ENCODE data around the gene TRPV4.

The TRPV4 gene

DNA sequence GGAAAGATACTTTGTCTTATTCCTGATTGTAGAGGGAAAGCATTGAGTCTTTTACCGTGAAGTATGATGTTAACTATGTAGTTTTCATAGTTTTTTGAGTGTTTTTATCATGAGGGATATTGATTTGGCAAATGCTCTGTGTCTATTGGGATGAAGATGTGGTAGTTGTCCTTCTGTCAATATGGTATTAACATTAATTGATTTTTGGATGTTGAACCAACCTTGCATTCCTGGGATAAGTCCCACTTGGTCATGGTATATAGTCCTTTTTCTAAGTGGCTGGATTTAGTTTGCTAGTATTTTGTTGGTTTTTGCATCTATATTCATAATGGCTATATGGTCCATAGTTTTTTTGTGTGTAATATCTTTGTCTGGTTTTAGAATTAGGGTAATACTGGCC, 76.7 kb downstream of the TRPV4 start:
- H3K4me2 ChIP-seq, result no peak overlapping the region
- H3K27me3 ChIP-seq (ENCODE audit: insufficient read depth, low read depth), result no peaks in the 10 kb centered on the region
- no peaks in the 10 kb centered on the region for H4K20me1 ChIP-seq (ENCODE audit: insufficient read depth)
- no peaks in the 10 kb centered on the region for H3K79me2 ChIP-seq (ENCODE audit: insufficient read depth, low read depth)
- H2AFZ ChIP-seq (ENCODE audit: low read depth), result no peak overlapping the region
- TF ChIP-seq, protein P1, sequence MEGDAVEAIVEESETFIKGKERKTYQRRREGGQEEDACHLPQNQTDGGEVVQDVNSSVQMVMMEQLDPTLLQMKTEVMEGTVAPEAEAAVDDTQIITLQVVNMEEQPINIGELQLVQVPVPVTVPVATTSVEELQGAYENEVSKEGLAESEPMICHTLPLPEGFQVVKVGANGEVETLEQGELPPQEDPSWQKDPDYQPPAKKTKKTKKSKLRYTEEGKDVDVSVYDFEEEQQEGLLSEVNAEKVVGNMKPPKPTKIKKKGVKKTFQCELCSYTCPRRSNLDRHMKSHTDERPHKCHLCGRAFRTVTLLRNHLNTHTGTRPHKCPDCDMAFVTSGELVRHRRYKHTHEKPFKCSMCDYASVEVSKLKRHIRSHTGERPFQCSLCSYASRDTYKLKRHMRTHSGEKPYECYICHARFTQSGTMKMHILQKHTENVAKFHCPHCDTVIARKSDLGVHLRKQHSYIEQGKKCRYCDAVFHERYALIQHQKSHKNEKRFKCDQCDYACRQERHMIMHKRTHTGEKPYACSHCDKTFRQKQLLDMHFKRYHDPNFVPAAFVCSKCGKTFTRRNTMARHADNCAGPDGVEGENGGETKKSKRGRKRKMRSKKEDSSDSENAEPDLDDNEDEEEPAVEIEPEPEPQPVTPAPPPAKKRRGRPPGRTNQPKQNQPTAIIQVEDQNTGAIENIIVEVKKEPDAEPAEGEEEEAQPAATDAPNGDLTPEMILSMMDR (conservative IDR thresholded peaks at IDR 0.05; ENCODE audit: low read depth, low read length), result no peak
- H3K9ac ChIP-seq, result no peak overlapping the region
- H3K4me3 ChIP-seq (IDR thresholded peaks at IDR 0.05; ENCODE audit: insufficient read depth, low read depth, low read length), result no peak overlapping the region
- H3K4me1 ChIP-seq (ENCODE audit: low read depth, poor library complexity, severe bottlenecking), result no peaks in the 10 kb centered on the region
- no peaks in the 10 kb centered on the region for H3K36me3 ChIP-seq (ENCODE audit: insufficient read depth)
- no peak overlapping the region for H3K27ac ChIP-seq

DNA sequence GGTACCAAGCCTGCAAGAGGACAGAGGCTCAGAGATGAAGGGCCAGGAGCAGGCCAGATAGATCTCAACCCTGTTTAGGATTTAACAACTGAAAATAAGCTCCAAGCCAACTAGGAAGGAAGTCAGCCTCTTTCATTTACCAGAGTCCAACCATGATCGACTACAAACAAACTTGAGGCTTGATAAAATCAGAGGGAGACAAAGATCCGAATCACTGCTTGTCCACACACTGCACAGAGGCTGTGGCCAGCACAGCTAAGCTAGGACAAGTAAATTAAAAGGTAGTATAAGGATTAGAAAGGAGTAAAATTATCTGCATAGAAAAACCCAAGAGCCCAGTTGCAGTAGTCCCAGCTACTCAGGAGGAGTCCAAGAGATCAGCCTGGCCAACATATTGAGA, 79.2 kb downstream of the TRPV4 start:
- Histone ChIP-seq H3K27me3 (ENCODE audit: insufficient read depth, low read depth) (no peaks in the 10 kb centered on the region), H3K79me2 (ENCODE audit: insufficient read depth, low read depth) (no peaks in the 10 kb centered on the region), H3K4me2 (no peak overlapping the region), H3K9ac (no peak overlapping the region), H3K27ac (no peak overlapping the region), H2AFZ (ENCODE audit: low read depth) (no peak overlapping the region), H3K4me1 (ENCODE audit: low read depth, poor library complexity, severe bottlenecking) (no peaks in the 10 kb centered on the region), H4K20me1 (ENCODE audit: insufficient read depth) (no peaks in the 10 kb centered on the region), H3K4me3 (IDR thresholded peaks at IDR 0.05; ENCODE audit: insufficient read depth, low read depth, low read length) (no peak overlapping the region), H3K36me3 (ENCODE audit: insufficient read depth) (no peaks in the 10 kb centered on the region)
- TF ChIP-seq, protein P1 (conservative IDR thresholded peaks at IDR 0.05; ENCODE audit: low read depth, low read length), result no peak

DNA sequence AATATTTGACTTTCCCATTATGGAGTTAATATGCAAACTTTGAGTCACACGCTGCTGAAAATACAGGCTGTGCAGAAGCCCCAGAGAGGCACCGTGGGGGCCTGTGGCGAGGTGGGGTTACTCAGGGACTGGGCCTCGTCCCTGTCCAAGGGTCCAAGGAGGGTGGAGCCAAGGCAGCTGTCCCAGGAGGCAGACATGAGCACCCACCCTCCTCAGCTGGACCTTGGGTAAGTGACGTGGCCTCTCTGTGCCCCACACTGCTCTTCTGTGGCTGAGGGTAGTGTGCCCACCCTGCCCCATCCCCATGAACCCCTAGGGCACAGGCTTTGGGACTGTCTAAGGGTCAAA, 80.2 kb downstream of the TRPV4 start:
- no peaks in the 10 kb centered on the region for H3K4me1 ChIP-seq (ENCODE audit: low read depth, poor library complexity, severe bottlenecking)
- H3K4me2 ChIP-seq, result no peak overlapping the region
- no peak overlapping the region for H2AFZ ChIP-seq (ENCODE audit: low read depth)
- H3K79me2 ChIP-seq (ENCODE audit: insufficient read depth, low read depth), result no peaks in the 10 kb centered on the region
- no peak overlapping the region for H3K4me3 ChIP-seq (IDR thresholded peaks at IDR 0.05; ENCODE audit: insufficient read depth, low read depth, low read length)
- H3K36me3 ChIP-seq (ENCODE audit: insufficient read depth), result no peaks in the 10 kb centered on the region
- no peaks in the 10 kb centered on the region for H3K27me3 ChIP-seq (ENCODE audit: insufficient read depth, low read depth)
- H3K27ac ChIP-seq, result no peak overlapping the region
- no peaks in the 10 kb centered on the region for H4K20me1 ChIP-seq (ENCODE audit: insufficient read depth)
- H3K9ac ChIP-seq, result no peak overlapping the region
- TF ChIP-seq, protein P1 (conservative IDR thresholded peaks at IDR 0.05; ENCODE audit: low read depth, low read length), result no peak

DNA sequence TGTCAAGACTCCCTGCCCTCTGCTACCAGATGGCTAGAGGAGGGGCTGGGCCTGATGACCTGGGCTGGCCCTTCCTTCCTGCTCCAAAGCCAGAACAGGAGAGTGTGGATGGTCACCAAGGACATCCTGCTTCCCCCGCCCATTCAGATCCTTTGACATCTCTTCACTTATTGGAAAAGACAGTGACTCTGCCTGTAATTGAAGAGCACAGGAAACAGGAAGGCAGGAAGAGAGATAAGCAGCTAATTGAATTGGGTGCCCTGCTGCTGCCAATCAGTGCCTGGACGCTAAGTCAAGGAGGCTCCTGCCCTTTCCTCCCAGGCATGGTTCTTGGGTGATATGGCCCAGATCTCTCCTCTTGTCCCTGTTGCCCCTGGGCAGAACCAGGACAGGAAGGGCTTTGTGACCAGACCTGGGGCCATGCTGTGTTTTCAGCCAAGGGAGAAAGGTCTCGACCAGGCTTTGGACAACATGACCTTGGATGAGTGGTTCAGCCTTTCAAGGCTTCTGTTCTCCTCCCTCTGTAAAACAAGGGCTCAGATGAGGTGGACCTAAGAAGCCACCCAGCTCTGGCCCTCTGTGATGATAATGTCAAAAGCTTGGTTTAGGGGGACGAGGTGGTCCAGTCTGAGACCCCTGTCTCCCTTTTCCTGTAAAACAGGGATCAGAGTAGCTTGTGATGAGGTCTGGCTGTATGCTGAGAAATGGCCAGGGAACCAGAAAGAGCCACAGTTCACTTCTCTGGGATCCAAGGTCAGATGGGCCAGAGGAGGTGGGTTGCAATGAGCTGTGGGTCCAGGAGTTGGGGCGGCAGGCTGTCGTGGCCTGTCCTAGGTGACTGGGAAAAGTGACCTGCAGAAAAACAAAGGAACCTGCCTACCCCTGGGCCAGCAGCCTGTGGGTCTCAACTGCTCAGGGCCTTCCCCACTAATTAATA, 80.8 kb downstream of the TRPV4 start:
- Histone ChIP-seq H3K9ac (no peak overlapping the region), H3K36me3 (ENCODE audit: insufficient read depth) (no peaks in the 10 kb centered on the region), H3K79me2 (ENCODE audit: insufficient read depth, low read depth) (no peaks in the 10 kb centered on the region), H3K27ac (no peak overlapping the region), H3K27me3 (ENCODE audit: insufficient read depth, low read depth) (no peaks in the 10 kb centered on the region), H4K20me1 (ENCODE audit: insufficient read depth) (no peaks in the 10 kb centered on the region), H3K4me1 (ENCODE audit: low read depth, poor library complexity, severe bottlenecking) (no peaks in the 10 kb centered on the region), H3K4me3 (IDR thresholded peaks at IDR 0.05; ENCODE audit: insufficient read depth, low read depth, low read length) (no peak overlapping the region), H2AFZ (ENCODE audit: low read depth) (no peak overlapping the region), H3K4me2 (no peak overlapping the region)
- TF ChIP-seq, protein P1 (conservative IDR thresholded peaks at IDR 0.05; ENCODE audit: low read depth, low read length), result no peak
